SU-DHL-6 (cell line): ENCODE results near the gene KCNAB3.

Source experiments
- CTCF ChIP-seq: fragments of 200-600 bp; sonication (generic); IDR thresholded peaks from one replicate; pipeline ENCODE4 v1.5.1; 2017; ENCODE audit warnings: antibody characterized with exemption, mild to moderate bottlenecking, low read length, moderate library complexity; ENCODE audit not compliant: insufficient read depth, poor library complexity, severe bottlenecking
- EZH2phosphoT487 ChIP-seq: fragments of 200-600 bp; sonication (generic), shearing (Covaris generic); conservative IDR thresholded peaks from 2 replicates; pipeline ENCODE4 v1.6.1; 2018; ENCODE audit warnings: mild to moderate bottlenecking, antibody characterized with exemption, low read length, moderate library complexity, mixed read lengths

- no peak for TF ChIP-seq CTCF
- no peak for TF ChIP-seq EZH2phosphoT487
These were observed 42.6 kb downstream of the KCNAB3 start for GRCh38 chr17:7887038-7887481.
